K562 (cell line): ENCODE results near the gene KLF5. TPM values are rescaled to one million over a fixed set of nuclear protein-coding genes. Genes with fewer than 3 reads are reported as not detected.

Experiments
- ATAC-seq: fragments of 200-7000 bp; cut with Tn5 transposase; 3 replicates; pipeline ENCODE4 v1.9.1; 2020; ENCODE audit warnings: moderate library complexity
- BruUV-seq: library from RNA; stranded (reverse); fragments of 400-500 nt; replicated peaks from 2 replicates; lab custom pipeline; 2021; lab: Mats Ljungman, UMichigan
- CTCF ChIA-PET: fragments of 300-600 bp; formaldehyde crosslinking; extraction: SDS; loops from one replicate; lab custom pipeline; 2021; ENCODE audit warnings: low intra/inter-chr PET ratio; lab: Yijun Ruan, JAX
- POLR2A ChIA-PET: fragments of 300-600, 350-650 bp; sonication (Branson Sonifier 250); formaldehyde crosslinking; extraction: SDS; loops from one replicate; lab custom pipeline; 2021; ENCODE audit warnings: antibody characterized with exemption, inconsistent platforms; lab: Yijun Ruan, JAX
- DNase-seq, 4 experiments: peaks; one replicate each; pipeline versions ENCODE4 v3.0.0 to v3.0.0-alpha.2; 2011 to 2018; ENCODE audit warnings: low spot score in 3 of 4, mixed read lengths in 3 of 4; ENCODE audit errors: extremely low read depth in 1 of 4
- FAIRE-seq: peaks from 2 replicates; lab custom pipeline; 2011; peaks lifted over from hg19 to GRCh38; lab: Jason Lieb, UNC
- H2AFZ ChIP-seq: 2 replicates; pipeline ENCODE4 v1.6.0; 2011; ENCODE audit warnings: low read depth, low read length, control low read depth, inconsistent platforms
- H3K27ac ChIP-seq: fragments of 200-600 bp; 3 replicates; pipeline ENCODE4 v1.8.0; 2011; ENCODE audit warnings: low read depth, mild to moderate bottlenecking, control low read depth, inconsistent platforms, low read length, moderate library complexity, mixed read lengths; ENCODE audit errors: extremely low read depth
- H3K27me3 ChIP-seq, 2 experiments: fragments of 300-600 bp in 1 of 2; 2 replicates in 1 of 2; 3 replicates in 1 of 2; pipeline versions ENCODE4 v1.6.0 to v1.8.0; 2011; ENCODE audit warnings: inconsistent platforms in 2 of 2, low read length in 2 of 2, mild to moderate bottlenecking in 1 of 2, mixed read lengths in 1 of 2, moderate library complexity in 1 of 2; ENCODE audit not compliant: control insufficient read depth in 2 of 2, insufficient read depth in 2 of 2
- H3K36me3 ChIP-seq: fragments of 300-600 bp; 3 replicates; pipeline ENCODE4 v1.8.0; 2011; ENCODE audit warnings: mild to moderate bottlenecking, low read length, inconsistent platforms; ENCODE audit not compliant: control insufficient read depth, insufficient read depth
- H3K4me1 ChIP-seq, 2 experiments: fragments of 200-600 bp in 1 of 2; replicated peaks in 1 of 2; 2 replicates in 1 of 2; 3 replicates in 1 of 2; pipeline versions ENCODE4 v1.5.1 to v1.8.0; 2011; ENCODE audit warnings: inconsistent platforms in 2 of 2, low read length in 2 of 2, mild to moderate bottlenecking in 1 of 2, mixed read lengths in 1 of 2, moderate library complexity in 1 of 2; ENCODE audit not compliant: control insufficient read depth in 2 of 2, insufficient read depth in 2 of 2
- H3K4me2 ChIP-seq: 2 replicates; pipeline ENCODE4 v1.6.1; 2011; ENCODE audit warnings: low read length, control low read depth, inconsistent platforms, mixed read lengths; ENCODE audit not compliant: insufficient read depth
- H3K4me3 ChIP-seq: fragments of 200-600 bp; sonication (generic), shearing (Covaris generic); 2 replicates; pipeline ENCODE4 v1.5.1; 2016; ENCODE audit warnings: control low read depth, inconsistent platforms
- H3K79me2 ChIP-seq: fragments of 200-600 bp; 3 replicates; pipeline ENCODE4 v1.8.0; 2011; ENCODE audit warnings: low read length, inconsistent platforms; ENCODE audit not compliant: control insufficient read depth, insufficient read depth
- H3K9ac ChIP-seq, 2 experiments: 2 replicates each; pipeline versions ENCODE4 v1.6.0 to v1.6.1; 2011; ENCODE audit warnings: low read depth in 2 of 2, low read length in 2 of 2, control low read depth in 1 of 2, inconsistent platforms in 1 of 2, mild to moderate bottlenecking in 1 of 2, mixed read lengths in 1 of 2; ENCODE audit not compliant: insufficient read depth in 1 of 2
- H3K9me1 ChIP-seq: one replicate; pipeline ENCODE4 v1.6.0; 2011; ENCODE audit warnings: inconsistent platforms, mild to moderate bottlenecking, low read length, moderate library complexity; ENCODE audit not compliant: control insufficient read depth, insufficient read depth
- H3K9me3 ChIP-seq: replicated peaks from 2 replicates; pipeline ENCODE4 v1.5.1; 2011; ENCODE audit warnings: low read depth, low read length, inconsistent platforms; ENCODE audit not compliant: control insufficient read depth, insufficient read depth
- H4K20me1 ChIP-seq: replicated peaks from 2 replicates; pipeline ENCODE4 v1.6.1; 2011; ENCODE audit warnings: low read length, inconsistent platforms, mixed read lengths; ENCODE audit not compliant: control insufficient read depth, insufficient read depth
- ARHGAP35 ChIP-seq: fragments of 450-650 bp; IDR thresholded peaks from 2 replicates; pipeline ENCODE4 v1.6.1; 2018; ENCODE audit not compliant: partially characterized antibody
- CBFB ChIP-seq: sonication (generic); formaldehyde crosslinking; IDR thresholded peaks from 2 replicates; pipeline ENCODE4 v1.4.0; 2020; ENCODE audit warnings: mild to moderate bottlenecking, missing genetic modification reagents
- ESRRA ChIP-seq: fragments of 450-650 bp; IDR thresholded peaks from 2 replicates; pipeline ENCODE4 v1.6.1; 2014; ENCODE audit warnings: low read depth, mild to moderate bottlenecking, moderate library complexity, borderline replicate concordance
- FOS ChIP-seq: IDR thresholded peaks from 3 replicates; pipeline ENCODE4 v1.6.1; 2011; ENCODE audit not compliant: insufficient read length; ENCODE audit errors: extremely low read depth
- MEIS2 ChIP-seq: fragments of 450-650 bp; IDR thresholded peaks from 2 replicates; pipeline ENCODE4 v1.6.1; 2014; ENCODE audit warnings: mild to moderate bottlenecking; ENCODE audit not compliant: partially characterized antibody
- MTA1 ChIP-seq: fragments of 450-650 bp; IDR thresholded peaks from 2 replicates; pipeline ENCODE4 v1.6.1; 2017; ENCODE audit warnings: borderline replicate concordance
- NFIC ChIP-seq: fragments of 450-650 bp; IDR thresholded peaks from 2 replicates; pipeline ENCODE4 v1.6.1; 2017; ENCODE audit warnings: mild to moderate bottlenecking, inconsistent platforms
- NR2F6 ChIP-seq: fragments of 450-650 bp; formaldehyde crosslinking; IDR thresholded peaks from 2 replicates; pipeline ENCODE4 v1.4.0; 2020; ENCODE audit warnings: mild to moderate bottlenecking
- PML ChIP-seq: IDR thresholded peaks from 2 replicates; pipeline ENCODE4 v1.6.1; 2012; ENCODE audit warnings: low read length, inconsistent platforms
- POLR2G ChIP-seq: fragments of 200-400 bp; formaldehyde crosslinking; IDR thresholded peaks from 2 replicates; pipeline ENCODE4 v1.6.1; 2017; ENCODE audit warnings: low read depth, mild to moderate bottlenecking, antibody characterized with exemption, low read length, moderate library complexity
- SAP30 ChIP-seq: fragments of 200-600 bp; sonication (generic); IDR thresholded peaks from 2 replicates; pipeline ENCODE4 v1.6.1; 2012; ENCODE audit warnings: borderline replicate concordance, low read depth, mild to moderate bottlenecking, moderate library complexity, low read length, control low read depth, inconsistent platforms; ENCODE audit not compliant: insufficient read depth, poor library complexity, severe bottlenecking
- USF2 ChIP-seq: sonication (generic); formaldehyde crosslinking; IDR thresholded peaks from 2 replicates; pipeline ENCODE4 v1.5.0; 2020; ENCODE audit warnings: missing genetic modification reagents
- XRCC4 ChIP-seq: IDR thresholded peaks from one replicate; pipeline ENCODE4 v1.6.1; 2011; ENCODE audit not compliant: insufficient read depth, insufficient read length; ENCODE audit errors: extremely low read depth
- XRCC5 ChIP-seq: fragments of 200-400 bp; formaldehyde crosslinking; IDR thresholded peaks from 2 replicates; pipeline ENCODE4 v1.6.1; 2017; ENCODE audit warnings: low read depth, mild to moderate bottlenecking, low read length
- ZBTB7A ChIP-seq: IDR thresholded peaks from 2 replicates; pipeline ENCODE4 v1.6.1; 2011; ENCODE audit warnings: low read depth, mild to moderate bottlenecking, low read length, moderate library complexity, borderline replicate concordance; ENCODE audit not compliant: control insufficient read depth
- ZNF121 ChIP-seq: sonication (generic); formaldehyde crosslinking; conservative IDR thresholded peaks from 2 replicates; pipeline ENCODE4 v1.8.0; 2022; ENCODE audit warnings: missing genetic modification reagents
- ZNF174 ChIP-seq: fragments of 250-450 bp; sonication (Bioruptor Pico); IDR thresholded peaks from 2 replicates; pipeline ENCODE4 v1.4.0; 2020; ENCODE audit warnings: mild to moderate bottlenecking
- WGBS: fragments of 100-300 bp; shearing (Covaris generic); methylation state at CpG from one replicate; pipeline ENCODE4 v1.1.6; 2016; ENCODE audit warnings: low coverage, mixed read lengths; ENCODE audit not compliant: insufficient coverage; ENCODE audit errors: missing lambda C conversion rate; 5-methylcytosine and 5-hydroxymethylcytosine counted together
- in situ Hi-C: fragments of 300-500 bp; cut with MboI; formaldehyde crosslinking; loops from 4 replicates; pipeline ENCODE4 v1.15.0; 2018; ENCODE audit warnings: inconsistent platforms, mixed read lengths
- intact Hi-C: fragments of 100-400 bp; cut with micrococcal nuclease; formaldehyde crosslinking; loops from 2 replicates; pipeline ENCODE4 v1.14.2; 2022
- polyA plus RNA-seq, 8 experiments: library from polyadenylated mRNA; depleted of rRNA in 4 of 8; stranded (reverse) in 5 of 8; unstranded in 3 of 8; fragments of >200 nt; fragmentation: Nextera tagmentation in 2 of 8; fragmentation: Illumina TruSeq in 1 of 8; extraction: Ambion mirVana in 2 of 8; extraction: Trizol in 1 of 8; gene quantifications; 2 replicates each; pipeline versions ENCODE4 v1.2.1 to v1.2.3, GENCODE V29; 2011 to 2014; ENCODE audit warnings: inconsistent platforms in 1 of 8, missing spikeins in 1 of 8
- total RNA-seq, 7 experiments: library from RNA; depleted of rRNA in 6 of 7; stranded (reverse); fragments of >200 nt in 6 of 7; fragmentation: Illumina TruSeq in 2 of 7; extraction: Trizol in 2 of 7; gene quantifications; 2 replicates each; pipeline versions ENCODE4 v1.2.1 to v1.2.3, GENCODE V29; 2011 to 2021; ENCODE audit warnings: low replicate concordance in 1 of 7

Gene KLF5
- total and polyA plus RNA-seq, 9 of the 15 experiments (the other 6 are each of a cell fraction or from before 2014, with no cell fraction given), result 0.17 to 1.0 (median 0.36) TPM

- ChIA-PET CTCF (no interaction called here), POLR2A (no interaction called here)
- H3K36me3 ChIP-seq, result peaks cover 9% of the 10 kb centered on the region; the same call in 1 of the 3 replicates
- no peak overlapping the region for H3K4me2 ChIP-seq
- 100% methylated on average over 2 of the region's 5 CpGs for WGBS
- ATAC-seq, result no peak
- no TSS peak for BruUV-seq
- no peak for FAIRE-seq
- no peaks in the 10 kb centered on the region for H3K9me1 ChIP-seq
- H3K4me3 ChIP-seq, result no peak overlapping the region
- H2AFZ ChIP-seq, result no peak overlapping the region
- no peaks in the 10 kb centered on the region for H3K79me2 ChIP-seq
- no peak for DNase-seq
- no peak overlapping the region for H3K9ac ChIP-seq
- in situ Hi-C loops (no loop called here), intact Hi-C loops (no loop called here)
- no peaks in the 10 kb centered on the region for H3K4me1 ChIP-seq
- TF ChIP-seq ZBTB7A (no peak), ARHGAP35 (no peak), ZNF121 (CRISPR knock-in tag) (no peak), USF2 (CRISPR knock-in tag) (no peak), MEIS2 (no peak), NR2F6 (CRISPR knock-in tag) (no peak), NFIC (no peak), CBFB (CRISPR knock-in tag) (no peak), SAP30 (no peak), FOS (no peak), ESRRA (no peak), XRCC4 (no peak), ZNF174 (CRISPR knock-in tag) (no peak), XRCC5 (no peak), MTA1 (no peak), POLR2G (no peak), PML (no peak)
- no peaks in the 10 kb centered on the region for H4K20me1 ChIP-seq
- H3K27ac ChIP-seq, result no peak overlapping the region
- no peaks in the 10 kb centered on the region for H3K27me3 ChIP-seq
- H3K9me3 ChIP-seq, result no peaks in the 10 kb centered on the region
These were observed 47.1 kb upstream of the KLF5 start for GRCh38 chr13:73011751-73012150.
